Right cardiac atrium (tissue), 5 donors: Measurements from ENCODE around the gene SORCS3. TPM values are rescaled to one million over a fixed set of nuclear protein-coding genes. Genes with fewer than 3 reads are reported as not detected.

Source experiments
- ATAC-seq, 2 donors: fragments of 200-7000 bp; cut with Tn5 transposase; one replicate each; pipeline versions ENCODE4 v1.8.0 to v1.9.1; 2020; ENCODE audit warnings: moderate library complexity in 2 of 2, mild to moderate bottlenecking in 1 of 2
- DNase-seq, 3 donors: peaks; one replicate each; pipeline ENCODE4 v3.0.0-alpha.2; 2020
- H3K27ac ChIP-seq: one replicate; pipeline ENCODE4 v1.5.1; 2013; ENCODE audit warnings: mild to moderate bottlenecking, low read length, control low read depth, moderate library complexity
- H3K27me3 ChIP-seq: one replicate; pipeline ENCODE4 v1.6.1; 2013; ENCODE audit not compliant: control insufficient read depth, insufficient read depth
- H3K4me1 ChIP-seq: one replicate; pipeline ENCODE4 v1.6.1; 2013; ENCODE audit warnings: low read length; ENCODE audit not compliant: control insufficient read depth, insufficient read depth
- H3K4me3 ChIP-seq: one replicate; pipeline ENCODE4 v1.5.1; 2013; ENCODE audit warnings: low read length, control low read depth
- H3K9me3 ChIP-seq: one replicate; pipeline ENCODE4 v1.6.1; 2013; ENCODE audit warnings: low read length; ENCODE audit not compliant: control insufficient read depth
- WGBS: extraction: QIAGEN DNeasy Blood & Tissue Kit; methylation state at CpG from one replicate; pipeline ENCODE4 v1.1.7; 2013; 5-methylcytosine and 5-hydroxymethylcytosine counted together
- intact Hi-C, 4 donors: fragments of 100-400 bp; cut with DNase I; formaldehyde crosslinking; loops; one replicate each; pipeline versions ENCODE4 v1.11.0 to v1.14.0; 2022 to 2023
- polyA plus RNA-seq: library from polyadenylated mRNA; stranded (reverse); fragments of 200-250 nt; gene quantifications from one replicate; pipeline ENCODE4 v1.2.3, GENCODE V29; 2013
- total RNA-seq, 4 donors: library from RNA; stranded (reverse); fragmentation: NEBNext Ultra II Directional; extraction: Animal tissue kit (Norgen Biotek cat#: 25700); gene quantifications; one replicate each; pipeline ENCODE4 v1.2.1, GENCODE V29; 2021
- donor health status: healthy with polysubstance abuse.
- donor health status: DM: no; HTN: yes; CAD: no.
- donor health status: DM: no; HTN: no; CAD: no.
- donor health status: DM: no; HTN: yes; CAD: no; lungs with severe emphysema.
- donor health status: DM: yes; HTN: yes; CAD: no.

The SORCS3 gene
- total and polyA plus RNA-seq, 5 donors, result 0.03 to 0.11 (median 0.07) TPM; not detected in 2

GRCh38 chr10:105239311-105240219 is 598.5 kb downstream of the SORCS3 start:
- Histone ChIP-seq H3K27me3 (no peaks in the 10 kb centered on the region), H3K9me3 (no peaks in the 10 kb centered on the region), H3K27ac (no peak overlapping the region), H3K4me1 (no peaks in the 10 kb centered on the region), H3K4me3 (no peak overlapping the region)
- intact Hi-C loops, result no loop called here
- WGBS, result 74% methylated on average over 2 of the region's 2 CpGs
- ATAC-seq (peak in 1 of 2 donors; percentile 66), DNase-seq (peak in 1 of 3 donors; percentile 56)

DNA sequence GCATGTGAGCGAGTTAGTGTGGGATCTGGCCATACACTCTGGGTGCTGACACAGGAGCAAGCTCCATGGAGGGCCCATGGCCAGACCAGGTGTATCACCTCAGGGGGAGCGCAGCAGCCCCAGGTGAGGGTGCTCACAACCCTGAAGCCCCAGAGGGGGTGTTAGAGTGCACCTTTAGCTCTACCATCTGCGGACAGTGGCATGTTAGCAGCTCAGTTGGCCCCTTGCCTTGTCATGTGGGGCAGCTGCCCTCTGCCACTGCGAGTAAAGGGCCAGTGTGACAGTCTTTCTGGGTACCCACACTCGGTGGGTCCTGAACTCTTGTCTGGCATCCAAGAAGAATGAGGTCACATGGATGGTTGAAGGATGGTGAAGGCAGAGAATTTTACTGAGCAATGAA is 600.2 kb downstream of the SORCS3 start:
- ATAC-seq (no peak), DNase-seq (no peak)
- no peak overlapping the region for H3K4me3 ChIP-seq
- WGBS, result 91% methylated on average over 5 of the region's 5 CpGs
- H3K27ac ChIP-seq, result no peak overlapping the region
- H3K4me1 ChIP-seq, result no peaks in the 10 kb centered on the region
- H3K27me3 ChIP-seq, result no peaks in the 10 kb centered on the region
- intact Hi-C loops, result no loop called here
- H3K9me3 ChIP-seq, result no peaks in the 10 kb centered on the region

GRCh38 chr10:105243381-105243780 is 602.3 kb downstream of the SORCS3 start:
- ATAC-seq, result no peak
- no peak overlapping the region for H3K27ac ChIP-seq
- WGBS, result 81% methylated on average over 2 of the region's 2 CpGs
- no peaks in the 10 kb centered on the region for H3K27me3 ChIP-seq
- H3K4me3 ChIP-seq, result no peak overlapping the region
- DNase-seq, result no peak
- H3K4me1 ChIP-seq, result no peaks in the 10 kb centered on the region
- H3K9me3 ChIP-seq, result no peaks in the 10 kb centered on the region
- intact Hi-C loops, result no loop called here

DNA sequence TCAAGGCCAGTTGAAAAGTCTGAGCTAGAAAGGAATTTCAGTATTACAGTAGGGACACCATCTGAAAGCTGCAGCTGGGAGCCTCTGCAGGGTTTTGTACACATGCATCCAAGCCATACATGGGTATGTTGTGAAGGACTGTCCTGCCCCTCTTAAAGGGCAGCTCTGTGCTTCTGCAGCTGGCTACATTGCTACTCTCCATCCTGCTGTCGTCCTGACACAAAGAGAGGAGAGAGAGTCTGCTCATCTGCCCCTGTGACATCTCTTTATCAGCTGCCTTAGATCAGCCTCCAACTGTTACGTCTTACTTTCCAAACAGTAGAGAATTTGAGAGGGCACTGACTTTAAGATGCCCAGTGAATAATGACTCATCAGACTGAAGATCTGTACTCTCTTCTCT is 602.7 kb downstream of the SORCS3 start:
- DNase-seq (no peak), ATAC-seq (no peak)
- intact Hi-C loops, result no loop called here
- H3K4me3 ChIP-seq, result no peak overlapping the region
- no peaks in the 10 kb centered on the region for H3K27me3 ChIP-seq
- H3K4me1 ChIP-seq, result no peaks in the 10 kb centered on the region
- H3K9me3 ChIP-seq, result no peaks in the 10 kb centered on the region
- WGBS, result 22% methylated on average over 2 of the region's 2 CpGs
- no peak overlapping the region for H3K27ac ChIP-seq

DNA sequence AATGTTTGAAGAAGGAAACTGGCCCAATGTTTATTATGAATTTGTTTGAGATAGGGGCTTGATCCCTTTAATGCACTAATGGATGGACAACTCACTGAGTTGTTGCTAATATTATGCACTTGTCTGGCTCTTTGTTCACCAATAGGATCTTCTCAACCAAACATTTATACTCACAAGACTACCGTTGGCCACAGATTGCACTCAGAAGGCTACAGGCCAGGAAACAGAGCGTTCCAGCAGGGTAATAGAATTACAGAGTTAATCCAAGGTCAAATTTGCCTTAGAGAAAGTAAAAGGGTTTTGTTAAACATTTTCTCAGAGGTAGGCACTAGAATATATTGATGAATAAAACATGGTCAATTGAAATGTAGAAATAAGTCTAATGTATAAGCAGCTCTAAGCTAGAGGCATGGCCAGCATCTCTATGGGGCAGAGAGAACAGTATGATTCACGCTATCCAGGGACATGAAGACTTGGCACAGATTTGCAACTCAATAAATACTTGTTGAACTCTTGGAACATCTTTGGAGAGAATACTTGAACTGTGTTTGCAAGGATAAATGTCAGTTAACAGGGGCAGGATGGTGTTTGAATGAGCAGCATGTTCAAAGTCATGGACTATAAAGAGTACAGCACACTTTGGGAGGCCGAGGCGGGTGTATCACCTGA is 606.9 kb downstream of the SORCS3 start:
- intact Hi-C loops, result no loop called here
- no peaks in the 10 kb centered on the region for H3K4me1 ChIP-seq
- 71% methylated on average over 5 of the region's 5 CpGs for WGBS
- DNase-seq (no peak), ATAC-seq (no peak)
- no peaks in the 10 kb centered on the region for H3K9me3 ChIP-seq
- no peaks in the 10 kb centered on the region for H3K27me3 ChIP-seq
- H3K4me3 ChIP-seq, result no peak overlapping the region
- no peak overlapping the region for H3K27ac ChIP-seq

DNA sequence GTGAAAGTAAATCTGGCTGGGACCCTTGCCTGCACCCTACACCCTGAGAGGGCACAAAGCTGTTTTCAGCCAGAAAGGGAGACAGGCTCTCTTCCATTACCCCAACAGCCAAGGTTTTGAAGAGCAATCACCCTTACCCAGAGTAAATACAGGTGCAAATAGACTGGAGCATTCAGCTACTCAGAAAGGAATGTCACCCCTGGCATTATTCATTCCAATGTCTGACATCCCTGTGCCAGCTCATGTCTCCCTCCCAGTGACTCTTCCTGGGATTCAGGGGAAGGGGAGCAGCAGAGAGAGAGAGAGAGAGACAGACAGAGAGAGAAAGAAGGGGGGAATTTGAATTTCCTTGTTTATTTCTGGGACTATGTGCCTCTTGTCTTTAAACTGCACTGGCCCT is 611.8 kb downstream of the SORCS3 start:
- Histone ChIP-seq H3K4me3 (no peak overlapping the region), H3K27ac (no peak overlapping the region), H3K4me1 (no peaks in the 10 kb centered on the region), H3K27me3 (no peaks in the 10 kb centered on the region), H3K9me3 (no peaks in the 10 kb centered on the region)
- no peak for ATAC-seq
- DNase-seq, result no peak
- intact Hi-C loops, result no loop called here

- ATAC-seq (no peak), DNase-seq (no peak)
- Histone ChIP-seq H3K27me3 (no peaks in the 10 kb centered on the region), H3K4me1 (no peaks in the 10 kb centered on the region), H3K4me3 (no peak overlapping the region), H3K9me3 (no peaks in the 10 kb centered on the region), H3K27ac (no peak overlapping the region)
- intact Hi-C loops, result no loop called here
- WGBS, result 50% methylated on average over 8 of the region's 8 CpGs
Observed at GRCh38 chr10:105253515-105254212, 612.6 kb downstream of the SORCS3 start.

- peak overlapping the region; percentile 1 for H3K27ac ChIP-seq
- intact Hi-C loops, result no loop called here
- H3K9me3 ChIP-seq, result no peaks in the 10 kb centered on the region
- ATAC-seq (peak; percentile 29 to 63), DNase-seq (no peak)
- no peak overlapping the region for H3K4me3 ChIP-seq
- no peaks in the 10 kb centered on the region for H3K4me1 ChIP-seq
- 56% methylated on average over 3 of the region's 3 CpGs for WGBS
- no peaks in the 10 kb centered on the region for H3K27me3 ChIP-seq
Observed at GRCh38 chr10:105258036-105258673, 617.1 kb downstream of the SORCS3 start.

- Histone ChIP-seq H3K9me3 (no peaks in the 10 kb centered on the region), H3K27me3 (no peaks in the 10 kb centered on the region), H3K4me1 (no peaks in the 10 kb centered on the region), H3K4me3 (no peak overlapping the region), H3K27ac (no peak overlapping the region)
- no peak for ATAC-seq
- whole genome bisulfite sequencing, result 70% methylated on average over 1 of the region's 1 CpG
- no peak for DNase-seq
- intact Hi-C loops, result no loop called here
Observed at GRCh38 chr10:105258674-105259065, 617.6 kb downstream of the SORCS3 start.

- no peak for DNase-seq
- ATAC-seq, result no peak
- H3K9me3 ChIP-seq, result no peaks in the 10 kb centered on the region
- intact Hi-C loops, result no loop called here
- 67% methylated on average over 2 of the region's 2 CpGs for WGBS
- no peaks in the 10 kb centered on the region for H3K27me3 ChIP-seq
- no peak overlapping the region for H3K27ac ChIP-seq
- H3K4me3 ChIP-seq, result no peak overlapping the region
- H3K4me1 ChIP-seq, result no peaks in the 10 kb centered on the region
Observed at GRCh38 chr10:105259201-105259600, 618.1 kb downstream of the SORCS3 start.

DNA sequence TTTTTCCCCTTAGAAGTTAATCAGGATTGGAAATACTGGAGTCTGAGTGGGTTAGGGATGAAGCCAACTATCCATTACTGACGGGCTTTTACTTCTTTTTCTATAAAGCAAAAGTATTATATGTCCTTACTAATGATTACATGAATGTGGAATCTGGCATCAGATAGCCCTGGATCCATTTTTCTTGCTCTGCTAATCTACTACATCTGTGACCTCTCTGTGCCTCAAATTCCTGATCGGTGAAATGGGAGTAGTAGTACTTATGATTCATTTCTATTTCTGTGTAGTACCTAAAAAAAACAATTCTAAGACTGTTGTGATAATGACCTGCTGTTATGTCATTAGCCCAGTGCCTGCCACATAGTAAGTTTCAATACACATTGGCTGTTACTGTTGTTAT is 621.6 kb downstream of the SORCS3 start:
- ATAC-seq (no peak), DNase-seq (no peak)
- no peaks in the 10 kb centered on the region for H3K27me3 ChIP-seq
- H3K4me1 ChIP-seq, result no peaks in the 10 kb centered on the region
- no peak overlapping the region for H3K4me3 ChIP-seq
- H3K27ac ChIP-seq, result no peak overlapping the region
- intact Hi-C loops, result no loop called here
- WGBS, result 58% methylated on average over 2 of the region's 2 CpGs
- no peaks in the 10 kb centered on the region for H3K9me3 ChIP-seq
